HL-60 (cell line): ENCODE data around the gene ZSCAN30.

ENCODE experiments used
- DNase-seq, 2 experiments: peaks; one replicate each; pipeline ENCODE4 v3.0.0-alpha.2; 2010 to 2020; ENCODE audit warnings: low read depth in 1 of 2, low spot score in 1 of 2
- H3K27ac ChIP-seq: fragments of 250-450 bp; sonication (Bioruptor Pico); replicated peaks from 2 replicates; pipeline ENCODE4 v1.5.1; 2020; ENCODE audit warnings: mild to moderate bottlenecking, moderate library complexity
- H3K27me3 ChIP-seq: fragments of 250-450 bp; sonication (Bioruptor Pico); 2 replicates; pipeline ENCODE4 v1.5.1; 2021; ENCODE audit warnings: mild to moderate bottlenecking, moderate library complexity; ENCODE audit not compliant: insufficient read depth, poor library complexity, severe bottlenecking
- H3K4me3 ChIP-seq: replicated peaks from 2 replicates; pipeline ENCODE4 v1.5.1; 2011; ENCODE audit warnings: mild to moderate bottlenecking, control low read depth, low read length; ENCODE audit not compliant: insufficient read depth
- CTCF ChIP-seq: IDR thresholded peaks from one replicate; pipeline ENCODE4 v1.5.1; 2011; ENCODE audit warnings: low read length, control low read depth, inconsistent platforms; ENCODE audit not compliant: insufficient read depth
- GABPA ChIP-seq: IDR thresholded peaks from 2 replicates; pipeline ENCODE4 v1.6.1; 2012; ENCODE audit warnings: low read depth
- POLR2AphosphoS5 ChIP-seq: IDR thresholded peaks from 2 replicates; pipeline ENCODE4 v1.6.1; 2012; ENCODE audit warnings: low read depth
- SPI1 ChIP-seq: IDR thresholded peaks from 2 replicates; pipeline ENCODE4 v1.6.1; 2012; ENCODE audit warnings: low read depth, mild to moderate bottlenecking, borderline replicate concordance
- TF ChIP-seq, protein P1 (sequence below): IDR thresholded peaks from 2 replicates; pipeline ENCODE4 v1.6.1; 2012; ENCODE audit warnings: low read depth; ENCODE audit not compliant: insufficient replicate concordance

Gene ZSCAN30

GRCh38 chr18:35205199-35205712 is 84.8 kb downstream of the ZSCAN30 start:
- Histone ChIP-seq H3K4me3 (no peak overlapping the region), H3K27me3 (no peaks in the 10 kb centered on the region), H3K27ac (no peak overlapping the region)
- no peak for DNase-seq
- TF ChIP-seq GABPA, result no peak
- no peak for TF ChIP-seq CTCF
- TF ChIP-seq, protein P1, sequence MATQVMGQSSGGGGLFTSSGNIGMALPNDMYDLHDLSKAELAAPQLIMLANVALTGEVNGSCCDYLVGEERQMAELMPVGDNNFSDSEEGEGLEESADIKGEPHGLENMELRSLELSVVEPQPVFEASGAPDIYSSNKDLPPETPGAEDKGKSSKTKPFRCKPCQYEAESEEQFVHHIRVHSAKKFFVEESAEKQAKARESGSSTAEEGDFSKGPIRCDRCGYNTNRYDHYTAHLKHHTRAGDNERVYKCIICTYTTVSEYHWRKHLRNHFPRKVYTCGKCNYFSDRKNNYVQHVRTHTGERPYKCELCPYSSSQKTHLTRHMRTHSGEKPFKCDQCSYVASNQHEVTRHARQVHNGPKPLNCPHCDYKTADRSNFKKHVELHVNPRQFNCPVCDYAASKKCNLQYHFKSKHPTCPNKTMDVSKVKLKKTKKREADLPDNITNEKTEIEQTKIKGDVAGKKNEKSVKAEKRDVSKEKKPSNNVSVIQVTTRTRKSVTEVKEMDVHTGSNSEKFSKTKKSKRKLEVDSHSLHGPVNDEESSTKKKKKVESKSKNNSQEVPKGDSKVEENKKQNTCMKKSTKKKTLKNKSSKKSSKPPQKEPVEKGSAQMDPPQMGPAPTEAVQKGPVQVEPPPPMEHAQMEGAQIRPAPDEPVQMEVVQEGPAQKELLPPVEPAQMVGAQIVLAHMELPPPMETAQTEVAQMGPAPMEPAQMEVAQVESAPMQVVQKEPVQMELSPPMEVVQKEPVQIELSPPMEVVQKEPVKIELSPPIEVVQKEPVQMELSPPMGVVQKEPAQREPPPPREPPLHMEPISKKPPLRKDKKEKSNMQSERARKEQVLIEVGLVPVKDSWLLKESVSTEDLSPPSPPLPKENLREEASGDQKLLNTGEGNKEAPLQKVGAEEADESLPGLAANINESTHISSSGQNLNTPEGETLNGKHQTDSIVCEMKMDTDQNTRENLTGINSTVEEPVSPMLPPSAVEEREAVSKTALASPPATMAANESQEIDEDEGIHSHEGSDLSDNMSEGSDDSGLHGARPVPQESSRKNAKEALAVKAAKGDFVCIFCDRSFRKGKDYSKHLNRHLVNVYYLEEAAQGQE, result no peak
- no peak for TF ChIP-seq POLR2AphosphoS5
- no peak for TF ChIP-seq SPI1

- no peak for DNase-seq
- Histone ChIP-seq H3K27ac (no peak overlapping the region), H3K4me3 (no peak overlapping the region), H3K27me3 (no peaks in the 10 kb centered on the region)
- TF ChIP-seq POLR2AphosphoS5 (no peak), SPI1 (no peak)
Measured at GRCh38 chr18:35203067-35203466, 87.0 kb downstream of the ZSCAN30 start.

- H3K4me3 ChIP-seq, result no peak overlapping the region
- DNase-seq, result no peak
- no peak overlapping the region for H3K27ac ChIP-seq
- TF ChIP-seq SPI1 (no peak), POLR2AphosphoS5 (no peak), CTCF (no peak), GABPA (no peak)
- TF ChIP-seq, protein P1, result no peak
- no peaks in the 10 kb centered on the region for H3K27me3 ChIP-seq
Measured at GRCh38 chr18:35201256-35201931, 88.6 kb downstream of the ZSCAN30 start.
